Measurements from ENCODE around the gene NRXN3.
"Not testable (repeated sequence)": the region's sequence is repeated elsewhere in the genome, so short reads cannot be mapped to it uniquely, and the experiment has no call there.

The NRXN3 gene

GRCh38 chr14:78968265-78968664, 798.1 kb downstream of the NRXN3 start:
- DNase-seq, result no peak

GRCh38 chr14:78970677-78971076, 800.5 kb downstream of the NRXN3 start:
- no peak for DNase-seq

GRCh38 chr14:78972440-78972839, 802.3 kb downstream of the NRXN3 start:
- no peak for DNase-seq

GRCh38 chr14:78974691-78975090, 804.5 kb downstream of the NRXN3 start:
- no peak for DNase-seq

GRCh38 chr14:78975734-78976133, 805.6 kb downstream of the NRXN3 start:
- no peak for DNase-seq

GRCh38 chr14:78978896-78979295, 808.7 kb downstream of the NRXN3 start:
- no peak for DNase-seq

GRCh38 chr14:78982551-78982950, 812.4 kb downstream of the NRXN3 start:
- DNase-seq, result no peak

- DNase-seq, result no peak
Observed at GRCh38 chr14:78983126-78983525, 813.0 kb downstream of the NRXN3 start.

GRCh38 chr14:78985668-78986381, 815.7 kb downstream of the NRXN3 start:
- no peak for DNase-seq

- no peak for DNase-seq
Observed at GRCh38 chr14:78986989-78987388, 816.8 kb downstream of the NRXN3 start.

GRCh38 chr14:78989221-78989620, 819.0 kb downstream of the NRXN3 start:
- no peak for DNase-seq

- DNase-seq, result no peak
Observed at GRCh38 chr14:78992867-78993266, 822.7 kb downstream of the NRXN3 start.

- no peak for DNase-seq
Observed at GRCh38 chr14:78997811-78998210, 827.6 kb downstream of the NRXN3 start.

- no peak for DNase-seq
Observed at GRCh38 chr14:79009286-79009685, 839.1 kb downstream of the NRXN3 start.

- no peak for DNase-seq
Observed at GRCh38 chr14:79011091-79011919, 841.1 kb downstream of the NRXN3 start.

GRCh38 chr14:79011920-79012204, 841.7 kb downstream of the NRXN3 start:
- no peak for DNase-seq

- no peak for DNase-seq
Observed at GRCh38 chr14:79016828-79017505, 846.8 kb downstream of the NRXN3 start.

- no peak for DNase-seq
Observed at GRCh38 chr14:79017561-79017960, 847.4 kb downstream of the NRXN3 start.

GRCh38 chr14:79018836-79019235, 848.7 kb downstream of the NRXN3 start:
- no peak for DNase-seq

GRCh38 chr14:79019898-79020297, 849.7 kb downstream of the NRXN3 start:
- DNase-seq, result not testable (repeated sequence)

GRCh38 chr14:79021766-79022165, 851.6 kb downstream of the NRXN3 start:
- no peak for DNase-seq

- no peak for DNase-seq
Observed at GRCh38 chr14:79027138-79027537, 857.0 kb downstream of the NRXN3 start.

GRCh38 chr14:79028281-79028680, 858.1 kb downstream of the NRXN3 start:
- no peak for DNase-seq

- no peak for DNase-seq
Observed at GRCh38 chr14:79036441-79036840, 866.3 kb downstream of the NRXN3 start.

All from activated effector memory CD4-positive, alpha-beta T cell treated with anti-CD3 and anti-CD28 coated beads, Interleukin-2, amount 50 U/mL, for 16 hours (primary cell).